Stimulated activated effector memory CD8-positive, alpha-beta T cell treated with anti-CD3 and anti-CD28 coated beads, Interleukin-12 subunit alpha, Interleukin-12 subunit beta, amount 100 ng/mL, for 72 hours (primary cell): Measurements from ENCODE around the gene HIRA.
"Not testable (repeated sequence)": the region's sequence is repeated elsewhere in the genome, so short reads cannot be mapped to it uniquely, and the experiment has no call there.

Experiments
- ATAC-seq: fragments of 150-1000 bp; cut with Tn5 transposase; 2 replicates; pipeline ENCODE4 v1.10.0; 2021
- DNase-seq, 2 donors: peaks; one replicate each; pipeline ENCODE4 v3.0.0; 2021 to 2022; ENCODE audit warnings: low spot score in 2 of 2
- H3K27ac Mint-ChIP-seq: one replicate; pipeline ENCODE4 v1.8.0; 2022; ENCODE audit warnings: mild to moderate bottlenecking, mixed read lengths
- H3K36me3 Mint-ChIP-seq: one replicate; pipeline ENCODE4 v1.8.0; 2022; ENCODE audit warnings: mild to moderate bottlenecking, mixed read lengths
- H3K4me1 Mint-ChIP-seq: one replicate; pipeline ENCODE4 v1.8.0; 2022; ENCODE audit warnings: mixed read lengths
- H3K4me3 Mint-ChIP-seq: one replicate; pipeline ENCODE4 v1.8.0; 2022; ENCODE audit warnings: mild to moderate bottlenecking, mixed read lengths
- H3K9me3 Mint-ChIP-seq: one replicate; pipeline ENCODE4 v1.8.0; 2022; ENCODE audit warnings: mixed read lengths

HIRA gene

GRCh38 chr22:19371893-19372292 is 59.6 kb downstream of the HIRA start:
- Mint-ChIP-seq H3K36me3 (peaks cover 96% of the 10 kb centered on the region), H3K9me3 (no peaks in the 10 kb centered on the region), H3K4me3 (no peak overlapping the region), H3K27ac (peak overlapping the region; percentile 78), H3K4me1 (no peaks in the 10 kb centered on the region)
- ATAC-seq = no peak
- DNase-seq = no peak

DNA sequence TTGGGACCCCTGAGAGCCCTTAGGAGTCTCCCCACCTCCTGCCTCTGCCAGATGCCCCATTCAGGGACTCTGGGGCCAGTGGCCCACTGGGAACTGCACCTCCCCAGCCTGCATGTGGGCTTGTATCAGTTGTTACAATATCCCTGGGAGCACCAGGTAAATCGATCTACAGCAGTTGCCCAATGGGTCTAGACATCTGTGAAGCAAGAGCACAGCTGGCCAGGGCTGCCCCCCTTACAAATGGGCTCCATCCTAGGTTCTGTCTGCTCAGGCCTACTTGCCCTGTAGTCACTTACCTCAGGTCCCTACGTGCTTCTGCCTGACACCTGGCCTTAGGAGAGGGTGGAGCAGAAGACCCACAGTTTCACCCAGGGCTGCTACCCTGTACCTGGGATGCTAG is 62.7 kb downstream of the HIRA start:
- H3K9me3 Mint-ChIP-seq = no peaks in the 10 kb centered on the region
- DNase-seq (no peak), ATAC-seq (no peak)
- H3K27ac Mint-ChIP-seq = no peak overlapping the region
- H3K36me3 Mint-ChIP-seq = peaks cover 92% of the 10 kb centered on the region
- H3K4me1 Mint-ChIP-seq = no peaks in the 10 kb centered on the region
- no peak overlapping the region for H3K4me3 Mint-ChIP-seq

DNA sequence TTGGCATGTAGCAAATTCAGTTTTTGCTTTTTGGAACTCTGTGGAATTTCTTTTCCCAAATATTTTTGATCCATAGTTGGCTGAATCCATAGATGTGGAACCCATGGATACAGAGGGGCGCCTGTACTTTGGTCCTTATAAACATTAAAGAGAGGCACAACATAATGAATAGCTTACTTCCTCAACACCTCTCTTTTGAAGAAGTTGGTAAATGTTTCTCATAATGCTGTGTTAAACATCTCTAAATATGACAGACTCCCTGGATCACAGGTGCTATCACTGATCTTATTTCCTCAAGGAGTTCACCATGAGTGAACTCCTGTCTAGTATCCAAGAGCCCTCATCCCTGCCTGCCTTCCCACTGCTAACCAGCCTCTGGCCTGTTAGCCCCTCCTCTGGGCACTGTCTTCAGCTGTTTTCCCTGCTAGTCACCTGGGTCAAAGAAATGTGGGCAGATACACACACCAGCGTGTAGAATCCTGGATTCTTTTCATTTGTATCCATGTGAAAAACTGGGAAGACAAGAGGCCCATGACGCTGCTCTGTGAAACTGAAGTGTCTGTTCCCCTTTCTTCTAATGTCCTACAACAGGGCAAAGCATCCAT is 63.7 kb downstream of the HIRA start:
- ATAC-seq (no peak), DNase-seq (no peak)
- no peaks in the 10 kb centered on the region for H3K4me1 Mint-ChIP-seq
- no peaks in the 10 kb centered on the region for H3K9me3 Mint-ChIP-seq
- peak overlapping the region; percentile 34 for H3K27ac Mint-ChIP-seq
- no peak overlapping the region for H3K4me3 Mint-ChIP-seq
- H3K36me3 Mint-ChIP-seq = peaks cover 92% of the 10 kb centered on the region

- H3K36me3 Mint-ChIP-seq = peaks cover 92% of the 10 kb centered on the region
- not testable (repeated sequence) for H3K4me1 Mint-ChIP-seq, DNase-seq, H3K9me3 Mint-ChIP-seq, ATAC-seq, H3K4me3 Mint-ChIP-seq
- H3K27ac Mint-ChIP-seq = peak overlapping the region; percentile 48
These were observed 68.0 kb downstream of the HIRA start for GRCh38 chr22:19363541-19363940.

GRCh38 chr22:19361501-19362103 is 69.9 kb downstream of the HIRA start:
- H3K4me1 Mint-ChIP-seq = no peaks in the 10 kb centered on the region
- peaks cover 90% of the 10 kb centered on the region for H3K36me3 Mint-ChIP-seq
- peak overlapping the region; percentile 38 for H3K27ac Mint-ChIP-seq
- no peaks in the 10 kb centered on the region for H3K9me3 Mint-ChIP-seq
- no peak for ATAC-seq
- no peak for DNase-seq
- H3K4me3 Mint-ChIP-seq = no peak overlapping the region

DNA sequence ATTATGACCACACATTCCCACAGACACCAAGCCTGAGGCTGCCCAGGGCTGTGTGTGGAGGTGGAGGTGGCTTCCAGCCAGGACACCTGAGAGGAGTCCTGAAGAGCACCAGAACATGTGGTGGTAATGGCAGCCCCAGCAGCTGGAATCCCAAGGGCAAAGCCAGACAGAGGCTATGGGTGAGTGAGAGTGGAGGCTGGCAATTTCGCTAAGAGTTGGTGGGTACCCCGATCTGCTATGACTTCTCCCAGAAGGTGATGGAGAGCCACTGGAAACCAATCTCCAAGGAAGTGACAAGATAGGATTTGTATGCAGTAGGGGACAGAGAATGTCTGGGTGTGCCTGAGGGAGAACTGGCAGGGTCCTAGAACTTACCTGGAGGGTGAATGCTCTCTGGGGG is 70.7 kb downstream of the HIRA start:
- H3K36me3 Mint-ChIP-seq = peaks cover 82% of the 10 kb centered on the region
- no peak for DNase-seq
- no peaks in the 10 kb centered on the region for H3K9me3 Mint-ChIP-seq
- H3K4me3 Mint-ChIP-seq = no peak overlapping the region
- ATAC-seq = no peak
- H3K27ac Mint-ChIP-seq = peak overlapping the region; percentile 38
- H3K4me1 Mint-ChIP-seq = no peaks in the 10 kb centered on the region

GRCh38 chr22:19360300-19360792 is 71.2 kb downstream of the HIRA start:
- Mint-ChIP-seq H3K4me1 (no peaks in the 10 kb centered on the region), H3K9me3 (no peaks in the 10 kb centered on the region), H3K4me3 (no peak overlapping the region), H3K36me3 (peaks cover 83% of the 10 kb centered on the region), H3K27ac (peak overlapping the region; percentile 64)
- ATAC-seq = no peak
- no peak for DNase-seq

DNA sequence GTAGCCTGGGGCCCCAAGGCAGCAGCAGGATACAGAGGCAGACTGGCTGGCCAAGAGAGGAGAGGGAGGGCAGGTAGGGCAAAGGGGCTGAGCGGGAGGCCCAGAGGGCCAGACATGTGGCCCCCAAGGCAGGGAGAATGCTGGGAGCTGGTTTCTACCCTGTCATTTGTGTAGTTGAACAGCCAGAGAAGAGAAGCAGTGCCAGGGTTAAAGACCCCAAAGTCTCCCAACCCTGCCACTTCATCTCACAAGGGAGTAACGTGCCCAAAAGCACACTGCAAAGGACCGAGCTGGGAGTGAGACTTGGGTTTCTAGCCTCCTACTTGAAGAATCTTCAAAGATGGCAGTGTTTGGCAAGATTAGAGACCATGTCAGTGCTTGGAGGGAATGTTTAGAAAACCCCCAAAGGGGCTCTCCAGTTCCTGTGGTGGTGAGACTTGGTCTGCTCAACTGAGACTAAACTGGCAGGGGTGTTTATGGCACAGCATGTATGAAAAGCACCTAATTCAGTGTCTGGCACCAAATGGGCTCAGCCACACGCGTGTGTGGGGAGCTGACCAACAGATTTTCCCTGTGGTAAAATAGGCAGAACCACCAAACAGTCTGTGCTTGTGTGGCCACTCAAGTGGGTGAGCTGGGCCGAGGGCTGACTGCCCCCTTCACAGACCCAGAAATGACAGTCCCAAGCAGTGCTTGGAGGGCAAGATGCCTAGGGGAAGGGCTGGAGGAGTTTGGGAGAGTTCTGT is 71.8 kb downstream of the HIRA start:
- Mint-ChIP-seq H3K27ac (peak overlapping the region; percentile 64), H3K4me1 (no peaks in the 10 kb centered on the region), H3K36me3 (peaks cover 85% of the 10 kb centered on the region), H3K4me3 (no peak overlapping the region), H3K9me3 (no peaks in the 10 kb centered on the region)
- DNase-seq (no peak), ATAC-seq (no peak)

DNA sequence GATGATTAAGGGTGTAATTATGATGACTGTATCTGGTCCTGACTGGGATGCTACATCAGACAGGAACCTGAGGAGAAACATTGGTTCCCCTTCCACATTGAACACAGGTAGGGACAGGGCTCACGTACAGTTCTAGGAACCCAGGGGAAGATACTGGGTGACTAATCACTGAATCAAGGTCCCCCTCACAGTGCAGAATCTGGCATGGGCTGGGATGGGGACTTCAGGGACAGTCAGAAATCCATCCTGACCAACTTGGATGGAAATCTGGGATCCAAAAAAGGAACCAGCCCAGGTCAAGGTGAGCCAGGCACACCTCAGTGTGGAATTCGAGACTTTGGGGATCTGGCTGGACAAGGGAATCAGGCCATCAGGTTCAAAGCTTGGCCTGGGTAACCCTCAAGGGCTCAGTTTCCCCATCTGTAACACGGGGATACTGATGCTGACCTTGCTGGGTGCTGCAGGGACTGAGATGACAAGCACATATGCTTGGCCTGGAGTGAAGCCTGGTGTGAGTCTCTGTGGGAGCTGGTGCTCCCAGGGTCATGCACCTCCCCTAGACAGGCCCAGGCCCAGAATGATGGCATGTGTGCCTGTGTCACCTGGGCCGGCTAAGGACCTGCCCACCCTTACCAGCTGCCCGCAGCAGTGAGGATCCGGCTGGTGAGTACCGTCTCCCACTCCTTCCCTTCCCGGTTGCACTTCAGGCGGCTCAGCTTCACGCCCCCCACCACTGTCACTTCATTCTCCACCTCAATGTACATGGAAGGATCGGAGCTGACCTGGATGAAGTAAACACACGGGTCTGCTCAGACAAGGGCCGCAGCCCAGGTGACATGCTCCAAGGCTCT is 72.6 kb downstream of the HIRA start:
- peaks cover 85% of the 10 kb centered on the region for H3K36me3 Mint-ChIP-seq
- H3K4me1 Mint-ChIP-seq = no peaks in the 10 kb centered on the region
- no peaks in the 10 kb centered on the region for H3K9me3 Mint-ChIP-seq
- no peak overlapping the region for H3K4me3 Mint-ChIP-seq
- no peak for ATAC-seq
- no peak for DNase-seq
- H3K27ac Mint-ChIP-seq = peak overlapping the region; percentile 64

- no peak overlapping the region for H3K4me3 Mint-ChIP-seq
- DNase-seq = peak in 1 of 2 donors; percentile 40
- H3K4me1 Mint-ChIP-seq = no peaks in the 10 kb centered on the region
- no peaks in the 10 kb centered on the region for H3K9me3 Mint-ChIP-seq
- no peak for ATAC-seq
- H3K36me3 Mint-ChIP-seq = peaks cover 84% of the 10 kb centered on the region
- peak overlapping the region; percentile 48 for H3K27ac Mint-ChIP-seq
These were observed 73.3 kb downstream of the HIRA start for GRCh38 chr22:19358195-19358594.

GRCh38 chr22:19357270-19358105 is 74.0 kb downstream of the HIRA start:
- DNase-seq (peak in 1 of 2 donors; percentile 33), ATAC-seq (no peak)
- no peak overlapping the region for H3K27ac Mint-ChIP-seq
- H3K4me1 Mint-ChIP-seq = no peaks in the 10 kb centered on the region
- H3K36me3 Mint-ChIP-seq = peaks cover 84% of the 10 kb centered on the region
- H3K9me3 Mint-ChIP-seq = no peaks in the 10 kb centered on the region
- H3K4me3 Mint-ChIP-seq = no peak overlapping the region

DNA sequence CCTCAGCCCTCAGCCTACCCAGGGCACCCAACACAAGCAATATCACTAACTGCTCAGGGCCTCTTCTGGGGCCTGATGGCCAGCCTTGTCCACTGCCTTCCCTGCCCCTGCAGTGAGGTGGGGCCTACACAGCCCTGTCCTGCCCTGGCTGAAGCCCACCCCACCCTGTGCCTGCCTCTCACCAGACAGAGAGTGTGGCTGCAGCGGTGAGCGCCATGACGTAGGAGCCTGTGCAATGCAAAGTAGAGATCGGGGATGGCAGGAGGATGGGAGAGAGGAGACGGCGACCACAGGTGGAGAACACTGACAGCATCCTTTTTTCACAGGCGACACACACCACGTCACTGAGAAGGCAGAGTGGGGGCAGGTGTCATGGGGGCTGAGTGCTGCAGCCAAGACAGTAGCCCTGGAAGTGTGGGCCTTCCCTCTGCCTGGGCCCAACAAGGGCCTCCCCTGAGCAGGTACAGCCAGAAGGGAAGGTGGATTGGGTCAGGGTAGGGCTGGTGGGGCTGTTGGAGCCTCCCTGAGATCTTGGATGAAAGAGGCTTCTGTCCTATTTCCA is 74.7 kb downstream of the HIRA start:
- H3K4me3 Mint-ChIP-seq = no peak overlapping the region
- DNase-seq = peak in 1 of 2 donors; percentile 37
- no peaks in the 10 kb centered on the region for H3K4me1 Mint-ChIP-seq
- no peak for ATAC-seq
- peaks cover 84% of the 10 kb centered on the region for H3K36me3 Mint-ChIP-seq
- H3K9me3 Mint-ChIP-seq = no peaks in the 10 kb centered on the region
- peak overlapping the region; percentile 37 for H3K27ac Mint-ChIP-seq

- no peak for DNase-seq
- no peaks in the 10 kb centered on the region for H3K4me1 Mint-ChIP-seq
- H3K9me3 Mint-ChIP-seq = no peaks in the 10 kb centered on the region
- no peak overlapping the region for H3K27ac Mint-ChIP-seq
- H3K36me3 Mint-ChIP-seq = peaks cover 84% of the 10 kb centered on the region
- H3K4me3 Mint-ChIP-seq = no peak overlapping the region
- no peak for ATAC-seq
These were observed 75.9 kb downstream of the HIRA start for GRCh38 chr22:19355413-19356157.

DNA sequence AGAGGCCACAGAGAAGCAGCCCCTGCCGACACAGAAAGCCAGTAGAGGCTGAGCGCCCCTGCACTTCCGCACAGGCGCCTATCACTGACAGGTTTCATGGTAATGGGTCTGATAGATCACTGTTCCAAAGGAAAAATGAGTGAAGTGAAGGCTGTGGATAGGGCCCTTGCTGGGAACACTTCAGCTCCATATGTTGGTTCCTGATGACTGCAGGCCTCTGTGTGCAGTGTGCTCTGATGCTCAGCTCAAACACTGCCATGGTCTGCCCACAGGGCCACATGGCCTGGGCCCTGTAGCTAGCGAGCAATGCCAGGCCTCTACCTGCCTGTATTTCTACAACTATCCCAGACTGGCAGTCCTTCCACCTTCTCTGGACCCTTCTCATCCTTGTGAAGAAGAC is 77.3 kb downstream of the HIRA start:
- Mint-ChIP-seq H3K4me3 (no peak overlapping the region), H3K36me3 (peaks cover 84% of the 10 kb centered on the region), H3K27ac (no peak overlapping the region), H3K9me3 (no peaks in the 10 kb centered on the region), H3K4me1 (no peaks in the 10 kb centered on the region)
- DNase-seq = no peak
- ATAC-seq = no peak
